ENCODE data around the gene BORCS8.

- TF ChIP-seq CTCF (IDR thresholded peaks at IDR 0.05) (no peak), POLR2A (IDR thresholded peaks at IDR 0.05) (no peak)
Measured at GRCh38 chr19:19170053-19170872, 21.7 kb downstream of the BORCS8 start, which contains the start of gene MEF2B.

Measured in prostate gland (tissue), 2 donors.